Glomerular visceral epithelial cell (primary cell): Measurements from ENCODE around the gene BCL6.

Experiments used
- DNase-seq: peaks from one replicate; pipeline ENCODE4 v3.0.0-alpha.2; 2016; ENCODE audit errors: extremely low spot score

The BCL6 gene

DNA sequence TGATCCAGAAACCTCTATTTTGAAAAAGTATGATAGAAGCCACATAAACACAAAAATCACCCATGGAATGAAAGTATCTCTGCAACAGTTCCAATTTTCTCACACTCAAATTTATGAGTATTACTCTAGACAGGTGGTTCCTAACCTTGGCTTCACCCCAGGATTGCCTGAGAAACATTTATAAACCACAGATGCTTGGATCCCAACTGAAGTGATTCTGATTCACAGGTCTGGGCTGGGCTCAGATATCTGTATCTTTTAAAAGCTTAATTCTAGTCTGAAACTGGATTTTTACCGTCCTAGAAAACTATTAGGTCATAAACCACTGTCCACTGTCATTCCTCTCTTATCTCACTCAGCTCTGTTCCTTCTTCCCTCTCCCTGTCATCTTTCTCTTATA is 67.7 kb downstream of the BCL6 start:
- no peak for DNase-seq

DNA sequence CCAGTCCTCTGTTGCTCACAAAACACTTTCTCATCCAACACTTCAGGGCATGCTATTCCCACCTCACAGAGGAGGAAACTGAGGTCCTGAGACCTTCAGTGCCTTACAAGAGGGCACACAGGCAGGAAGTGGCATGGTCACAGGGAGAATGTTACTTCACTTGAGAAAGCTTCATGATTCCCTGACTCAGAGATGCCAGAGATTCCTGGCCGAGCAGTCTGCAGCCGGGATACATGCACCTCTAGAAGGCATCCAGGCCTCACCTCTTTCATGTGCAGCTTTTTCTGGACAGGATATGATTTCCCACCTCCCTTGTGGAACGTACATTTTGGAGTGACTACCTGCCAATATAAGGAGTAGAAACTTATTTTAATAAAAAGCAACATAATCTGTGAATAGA is 72.3 kb downstream of the BCL6 start:
- DNase-seq: no peak
